OCI-M2 (cell line): Measurements from ENCODE around the gene TEPSIN.

Experiments used
- DNase-seq: peaks from one replicate; lab custom pipeline; 2025; ENCODE audit not compliant: unreplicated experiment; lab: John Stamatoyannopoulos, UW

TEPSIN gene

DNA sequence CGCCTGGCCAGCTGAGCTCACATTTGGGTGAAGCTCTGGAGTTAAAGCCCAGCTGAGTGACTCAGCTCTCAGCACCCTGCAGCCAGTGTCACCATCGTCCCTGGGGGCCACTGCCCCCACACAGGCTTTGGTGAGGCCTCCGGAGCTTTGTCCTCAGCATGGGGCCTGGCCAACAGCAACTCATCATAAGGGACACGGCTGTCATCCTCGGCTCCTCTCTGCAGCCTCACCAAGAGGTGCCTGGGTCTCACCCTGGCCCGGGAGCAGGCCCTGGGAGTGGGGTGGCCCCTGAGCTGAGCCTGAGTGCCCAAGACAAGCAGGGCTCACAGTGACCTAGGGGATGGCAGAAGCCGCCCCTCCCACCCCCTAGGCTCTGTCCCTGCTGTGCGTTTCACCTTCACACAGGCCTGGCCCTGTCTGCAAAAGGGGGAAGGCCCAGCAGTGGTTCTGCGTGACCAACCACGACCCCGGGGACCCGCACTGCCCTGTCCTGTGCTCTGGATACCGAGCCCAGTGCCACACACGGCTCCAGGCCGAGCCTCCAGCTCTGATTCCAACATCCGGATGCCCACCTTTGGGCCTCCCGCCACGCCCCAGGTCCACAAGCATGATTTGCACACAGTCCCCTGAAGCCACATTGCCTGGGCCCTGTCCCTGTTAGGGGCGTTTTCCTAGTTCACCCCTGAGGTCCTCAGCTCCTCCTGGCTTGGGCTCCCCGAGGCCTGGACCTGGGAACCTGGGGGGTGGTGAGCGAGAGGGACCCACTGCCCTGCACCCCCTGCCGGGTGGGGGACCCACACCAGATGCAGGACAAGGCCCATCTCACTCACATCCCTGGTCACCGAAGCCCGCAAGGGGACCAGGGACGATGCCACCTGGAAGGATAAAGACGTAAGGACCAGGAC, 51.0 kb downstream of the TEPSIN start:
- no peak for DNase-seq

DNA sequence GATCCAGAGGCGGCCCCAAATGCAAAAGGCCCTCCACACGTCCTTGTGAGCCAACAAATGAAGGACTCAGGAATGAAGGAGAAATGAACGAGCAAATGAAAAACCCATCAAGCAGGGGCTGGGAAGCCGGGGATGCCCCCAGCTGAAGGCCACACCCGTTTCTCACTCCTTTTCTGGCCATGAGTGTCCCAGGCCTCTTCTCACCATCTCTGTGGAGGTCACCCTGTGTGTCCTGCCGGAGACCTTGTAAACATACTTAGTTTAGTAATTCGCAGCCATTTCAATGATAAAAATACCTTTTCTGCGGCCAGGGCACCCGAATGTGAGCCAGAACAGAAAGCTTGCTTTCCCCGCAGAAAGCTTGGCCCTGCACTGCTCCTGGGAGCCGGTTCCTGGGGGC, 51.7 kb downstream of the TEPSIN start:
- no peak for DNase-seq

DNA sequence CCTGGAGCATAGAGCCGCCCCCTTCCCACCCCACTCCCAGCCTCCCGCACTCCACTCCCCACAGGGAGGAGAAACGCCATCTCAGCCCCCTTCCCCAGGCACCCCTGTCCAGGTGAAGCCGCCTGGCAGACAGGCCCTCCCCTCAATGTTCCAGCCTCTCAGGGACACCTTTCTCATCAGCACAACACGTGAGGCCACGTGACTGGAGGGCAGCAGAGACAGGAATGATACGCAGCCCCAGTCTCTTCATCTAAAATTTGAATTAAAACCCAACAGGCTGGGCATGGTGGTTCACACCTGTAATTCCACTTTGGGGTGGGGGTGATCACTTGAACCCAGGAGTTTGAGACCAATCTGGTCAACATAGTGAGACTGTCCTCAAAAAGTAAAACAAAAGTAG, 52.7 kb downstream of the TEPSIN start:
- no peak for DNase-seq

DNA sequence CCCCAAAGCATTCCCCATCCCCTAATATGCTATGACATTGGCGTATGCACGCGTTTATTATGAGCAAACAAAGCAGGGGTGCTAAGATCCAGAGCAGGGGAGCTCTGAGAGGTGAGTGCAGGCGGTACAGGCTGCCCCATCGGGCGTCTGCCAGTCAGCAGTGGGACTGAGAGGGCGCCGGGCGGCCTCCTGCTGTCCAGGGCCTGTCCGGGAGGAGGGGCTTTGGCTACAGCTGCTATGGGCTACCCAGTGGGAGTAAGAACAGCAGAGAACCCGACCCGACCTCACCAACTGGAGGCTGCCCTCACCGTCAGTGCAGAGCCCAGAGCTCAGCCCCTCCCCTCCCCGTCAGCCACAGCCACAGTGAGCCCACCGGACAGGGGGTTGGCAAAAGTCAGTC, 54.3 kb downstream of the TEPSIN start:
- DNase-seq = no peak

DNA sequence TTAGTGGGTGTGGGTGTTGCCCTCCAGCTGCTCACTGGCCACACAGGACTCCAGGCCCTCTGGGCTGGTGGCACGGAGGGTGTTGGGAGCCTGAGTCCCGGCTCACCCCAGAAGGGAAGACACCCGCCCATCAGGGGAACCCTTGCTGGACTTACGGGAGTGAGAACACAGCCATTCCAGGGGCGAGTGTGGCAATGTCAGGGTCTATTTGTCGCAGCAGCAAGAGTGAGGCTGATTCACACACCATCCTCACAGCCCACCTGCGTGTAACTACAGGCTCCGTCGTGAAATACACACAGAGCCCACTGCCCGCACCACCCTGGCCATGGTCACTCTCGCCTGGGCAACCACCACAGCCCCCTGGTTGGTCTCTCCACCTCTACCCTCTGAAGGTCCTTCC, 55.0 kb downstream of the TEPSIN start:
- no peak for DNase-seq

DNA sequence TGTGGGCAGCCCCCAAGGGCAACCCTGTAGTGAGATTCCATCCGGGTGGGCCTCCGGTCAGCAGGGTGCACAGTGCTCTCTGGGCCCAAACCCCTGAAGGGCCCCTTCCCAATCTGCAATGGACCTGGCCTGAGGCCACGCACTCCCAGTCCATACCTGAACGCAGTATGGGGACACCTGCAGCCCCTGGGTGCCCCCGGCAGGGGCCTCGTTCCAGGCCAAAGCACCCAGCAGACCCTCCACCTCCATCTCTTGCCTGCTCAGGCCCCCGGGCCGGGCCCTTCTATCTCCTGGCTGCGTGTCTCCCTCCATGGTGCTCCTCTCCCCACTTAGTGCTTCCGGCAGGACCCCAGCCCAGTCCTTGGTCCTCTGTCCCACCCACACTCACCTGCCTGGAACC, 55.5 kb downstream of the TEPSIN start:
- DNase-seq = no peak

DNA sequence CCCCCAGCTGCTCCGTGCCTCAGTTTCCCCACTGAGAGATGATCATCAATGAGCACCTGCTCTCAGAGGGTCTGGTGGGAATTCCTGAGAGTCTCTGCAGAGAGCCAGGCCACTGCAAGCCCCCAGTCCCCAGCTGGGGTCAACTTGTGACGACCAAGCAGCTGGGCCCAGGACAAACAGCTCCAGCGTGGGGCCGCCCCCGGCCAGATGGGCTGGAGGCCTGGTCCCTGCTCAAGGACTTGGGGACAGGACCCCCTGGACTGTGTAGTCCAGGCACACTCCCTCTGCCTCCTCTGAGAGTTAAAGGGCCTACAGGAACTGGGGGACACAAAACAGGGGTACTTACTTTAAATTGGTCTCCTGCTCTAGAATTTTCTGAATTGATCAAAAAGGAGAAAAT, 56.3 kb downstream of the TEPSIN start:
- no peak for DNase-seq

DNA sequence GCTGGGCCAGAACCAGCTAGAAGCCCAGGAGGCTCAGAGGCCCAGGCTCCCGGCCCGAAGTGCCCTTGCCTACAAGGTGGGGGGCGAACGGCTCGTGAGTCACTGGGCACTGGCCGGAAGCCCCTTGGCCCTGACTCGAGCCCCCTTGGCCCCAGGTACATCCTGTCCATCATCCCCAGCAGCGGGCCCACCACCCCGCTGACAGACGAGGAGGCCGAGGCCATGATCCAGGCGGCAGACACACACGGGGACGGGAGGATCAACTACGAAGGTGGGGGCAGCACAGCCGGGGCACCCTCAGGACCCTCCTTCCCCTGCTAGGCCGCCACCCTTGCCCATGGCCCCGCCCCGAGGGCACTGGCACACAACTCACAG, 57.1 kb downstream of the TEPSIN start:
- no peak for DNase-seq

DNA sequence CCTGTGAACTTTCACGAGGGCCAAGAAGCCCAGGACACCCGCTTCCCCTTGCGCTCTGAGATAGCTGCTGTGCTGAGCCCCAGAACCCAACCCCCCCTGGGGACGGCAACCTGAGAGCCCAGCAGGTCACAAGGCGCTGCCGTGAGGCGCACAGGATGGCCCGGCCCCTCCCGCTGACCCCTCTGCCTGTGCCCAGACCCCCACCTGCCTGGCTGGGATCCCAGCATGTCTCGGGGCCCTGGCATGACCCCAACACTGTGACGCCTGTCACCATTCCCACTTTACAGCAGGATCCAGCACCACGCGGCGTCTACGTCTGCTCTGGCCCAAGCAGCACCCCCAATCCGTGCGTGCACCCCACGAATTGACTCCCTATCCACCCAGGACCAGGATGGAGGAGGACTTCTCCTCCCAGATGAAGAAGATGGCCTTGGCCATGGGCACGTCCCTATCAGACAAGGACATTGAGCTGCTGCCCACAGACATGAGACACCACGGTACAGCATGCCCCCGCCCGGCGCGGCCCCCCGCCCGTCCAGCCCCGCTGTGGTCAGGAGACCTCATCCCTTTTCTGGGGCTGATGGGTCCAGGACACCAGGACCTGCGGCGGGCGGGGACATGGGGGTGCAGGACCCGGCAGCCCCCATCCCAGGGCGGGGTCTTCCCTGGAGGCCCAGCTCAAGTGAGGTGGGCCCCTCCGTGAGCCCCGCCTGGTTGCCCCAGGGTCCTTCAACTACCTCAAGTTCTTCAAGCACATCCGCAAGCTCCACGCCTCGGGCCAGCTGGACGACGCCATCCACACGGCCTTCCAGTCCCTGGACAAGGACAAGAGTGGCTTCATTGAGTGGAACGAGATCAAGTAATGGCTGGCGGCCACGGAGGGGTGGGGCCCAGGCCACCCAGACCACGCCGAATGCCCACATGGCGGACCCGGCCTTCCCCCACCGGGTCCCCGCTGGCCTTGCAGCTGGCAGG, 57.7 kb downstream of the TEPSIN start:
- no peak for DNase-seq

DNA sequence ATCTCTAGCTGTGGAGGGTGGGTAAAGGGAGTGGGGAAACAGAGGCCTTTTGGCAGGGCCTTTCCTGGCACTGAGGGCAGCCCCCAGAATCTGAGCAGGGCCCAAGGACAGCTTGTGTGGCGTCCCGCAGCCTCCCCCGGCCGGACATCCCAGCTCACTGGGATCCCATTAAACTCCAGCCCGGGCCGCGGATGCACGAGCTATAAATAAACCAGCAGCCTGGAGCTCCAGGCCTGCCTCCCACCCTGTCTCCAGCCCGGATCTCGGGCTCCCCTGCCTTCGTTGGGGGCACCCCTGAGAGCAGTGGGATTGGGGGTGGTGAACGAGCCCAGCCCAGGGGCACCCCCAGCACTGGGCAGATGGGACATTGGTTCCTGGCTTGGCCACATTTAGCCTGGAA, 59.0 kb downstream of the TEPSIN start:
- DNase-seq = no peak

DNA sequence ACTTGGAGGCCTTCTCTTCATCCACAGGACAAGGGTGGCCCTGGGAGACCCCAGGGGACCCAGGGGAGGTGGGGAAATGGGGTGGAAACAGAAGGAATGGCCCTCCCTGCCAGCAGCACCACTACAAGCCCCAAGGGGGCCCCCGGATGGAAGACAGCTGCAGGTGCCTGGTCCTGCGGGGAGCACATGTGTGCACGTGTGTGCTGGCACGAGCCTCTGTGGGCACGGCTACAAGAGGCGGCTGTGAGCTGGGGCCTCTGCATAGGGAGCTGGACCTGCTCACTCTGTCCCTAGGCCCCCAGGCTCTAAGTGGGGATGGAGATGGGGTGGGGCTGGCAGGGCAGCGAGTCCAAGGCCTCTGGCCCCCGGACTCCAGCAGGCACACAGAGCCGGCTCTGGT, 59.6 kb downstream of the TEPSIN start:
- DNase-seq = no peak
